ENCODE measurements around the gene EHBP1L1. TPM values are rescaled to one million over a fixed set of nuclear protein-coding genes. Genes with fewer than 3 reads are reported as not detected.

EHBP1L1 gene
- total and polyA plus RNA-seq, 9 donors, result 21.7 to 63.0 (median 40.3) TPM

DNA sequence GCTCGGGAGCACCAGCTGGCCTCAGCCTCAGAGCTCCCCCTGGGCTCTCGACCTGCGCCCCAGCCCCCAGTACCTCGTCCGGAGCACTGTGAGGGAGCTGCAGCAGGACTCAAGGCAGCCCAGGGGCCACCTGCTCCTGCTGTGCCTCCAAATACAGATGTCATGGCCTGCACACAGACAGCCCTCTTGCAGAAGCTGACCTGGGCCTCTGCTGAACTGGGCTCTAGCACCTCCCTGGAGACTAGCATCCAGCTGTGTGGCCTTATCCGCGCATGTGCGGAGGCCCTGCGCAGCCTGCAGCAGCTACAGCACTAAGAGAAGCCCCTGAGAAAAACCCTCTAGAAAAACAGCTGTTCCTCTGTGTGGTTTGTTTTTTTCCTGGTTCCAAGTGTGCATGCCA is 4.4 kb upstream of the EHBP1L1 start:
- Histone ChIP-seq H3K27ac (no peak overlapping the region), H3K27me3 (no peaks in the 10 kb centered on the region), H3K4me1 (ENCODE audit: insufficient read depth) (peaks cover 11% of the 10 kb centered on the region), H3K9me3 (no peaks in the 10 kb centered on the region), H3K4me3 (peak overlapping the region; percentile 83), H3K36me3 (no peaks in the 10 kb centered on the region)
- WGBS, 3 donors, result 64 to 75% (median 70%) methylated on average over 9 of the region's 9 CpGs
- intact Hi-C loops (cut with DNase I), result loop anchor here in 3 of 4 donors (1.0 to 5.0 kb wide), 4 partner anchors 31 to 81 kb away; partner anchors contain the start of gene MAP3K11 (in 1 of the 3)
- TF ChIP-seq, protein P1, sequence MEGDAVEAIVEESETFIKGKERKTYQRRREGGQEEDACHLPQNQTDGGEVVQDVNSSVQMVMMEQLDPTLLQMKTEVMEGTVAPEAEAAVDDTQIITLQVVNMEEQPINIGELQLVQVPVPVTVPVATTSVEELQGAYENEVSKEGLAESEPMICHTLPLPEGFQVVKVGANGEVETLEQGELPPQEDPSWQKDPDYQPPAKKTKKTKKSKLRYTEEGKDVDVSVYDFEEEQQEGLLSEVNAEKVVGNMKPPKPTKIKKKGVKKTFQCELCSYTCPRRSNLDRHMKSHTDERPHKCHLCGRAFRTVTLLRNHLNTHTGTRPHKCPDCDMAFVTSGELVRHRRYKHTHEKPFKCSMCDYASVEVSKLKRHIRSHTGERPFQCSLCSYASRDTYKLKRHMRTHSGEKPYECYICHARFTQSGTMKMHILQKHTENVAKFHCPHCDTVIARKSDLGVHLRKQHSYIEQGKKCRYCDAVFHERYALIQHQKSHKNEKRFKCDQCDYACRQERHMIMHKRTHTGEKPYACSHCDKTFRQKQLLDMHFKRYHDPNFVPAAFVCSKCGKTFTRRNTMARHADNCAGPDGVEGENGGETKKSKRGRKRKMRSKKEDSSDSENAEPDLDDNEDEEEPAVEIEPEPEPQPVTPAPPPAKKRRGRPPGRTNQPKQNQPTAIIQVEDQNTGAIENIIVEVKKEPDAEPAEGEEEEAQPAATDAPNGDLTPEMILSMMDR (IDR thresholded peaks at IDR 0.05), result no peak
- TF ChIP-seq POLR2A (IDR thresholded peaks at IDR 0.05), result no peak
- no peak for TF ChIP-seq EP300 (IDR thresholded peaks at IDR 0.05)
- no peak for DNase-seq

GRCh38 chr11:65571940-65572339 is 3.9 kb upstream of the EHBP1L1 start:
- peak in 1 of 5 donors; percentile 56 for DNase-seq
- Histone ChIP-seq H3K9me3 (no peaks in the 10 kb centered on the region), H3K36me3 (no peaks in the 10 kb centered on the region), H3K27me3 (no peaks in the 10 kb centered on the region), H3K4me3 (peak overlapping the region; percentile 69), H3K27ac (peak overlapping the region; percentile 71 to 83), H3K4me1 (ENCODE audit: insufficient read depth) (peaks cover 14% of the 10 kb centered on the region)
- TF ChIP-seq, protein P1 (IDR thresholded peaks at IDR 0.05), result peak in 1 of 3 donors; percentile 41
- TF ChIP-seq POLR2A (IDR thresholded peaks at IDR 0.05), result no peak
- intact Hi-C loops (cut with DNase I), result loop anchor here in 3 of 4 donors (1.0 to 5.0 kb wide), 5 partner anchors 31 to 80 kb away; partner anchors contain the start of gene MAP3K11 (in 1 of the 3)
- WGBS, 3 donors, result 4 to 8% (median 5%) methylated on average over 11 of the region's 11 CpGs

DNA sequence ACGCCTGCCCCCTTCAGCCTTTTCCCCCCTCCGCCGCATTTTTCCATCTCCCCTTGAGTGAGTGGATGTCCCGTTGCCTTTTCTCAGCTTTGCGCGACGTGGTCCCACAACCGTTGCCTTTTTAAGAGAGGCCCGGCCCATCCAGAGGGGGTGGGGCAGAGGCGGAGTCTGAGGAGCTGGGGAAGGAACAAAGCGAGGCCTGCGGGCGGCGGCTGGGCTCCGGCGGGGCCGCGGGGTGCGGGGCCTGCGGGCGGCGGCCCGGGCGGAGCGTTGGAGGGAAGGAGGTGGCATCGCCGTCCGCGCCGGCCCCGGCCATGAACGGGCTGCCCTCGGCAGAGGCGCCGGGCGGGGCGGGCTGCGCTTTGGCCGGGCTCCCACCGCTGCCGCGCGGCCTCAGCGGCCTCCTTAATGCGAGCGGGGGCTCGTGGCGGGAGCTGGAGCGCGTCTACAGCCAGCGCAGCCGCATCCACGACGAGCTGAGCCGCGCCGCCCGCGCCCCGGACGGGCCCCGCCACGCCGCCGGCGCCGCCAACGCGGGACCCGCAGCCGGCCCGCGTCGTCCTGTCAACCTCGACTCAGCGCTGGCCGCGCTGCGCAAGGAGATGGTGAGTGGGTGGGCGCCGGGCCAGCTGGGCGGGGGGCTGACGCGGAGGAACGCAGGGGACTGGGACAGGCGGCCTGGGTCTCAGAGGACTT is 3.3 kb upstream of the EHBP1L1 start, which contains the start of gene FAM89B:
Gene FAM89B (plus strand): TSS at position 183 of the 696 bp plus-strand sequence. CDS start 132 bp downstream, at position 315.
- TF ChIP-seq, protein P1 (IDR thresholded peaks at IDR 0.05), result no peak
- TF ChIP-seq POLR2A (IDR thresholded peaks at IDR 0.05), result peak; percentile 72
- Histone ChIP-seq H3K4me3 (peak within 1 kb of the TSS; percentile 69), H3K9me3 (no peaks in the 10 kb centered on the region), H3K36me3 (no peaks in the 10 kb centered on the region), H3K27me3 (no peaks in the 10 kb centered on the region), H3K27ac (peak within 1 kb of the TSS; percentile 71 to 83), H3K4me1 (ENCODE audit: insufficient read depth) (peaks cover 18% of the 10 kb centered on the region)
- intact Hi-C loops (cut with DNase I), result loop anchor here in 3 of 4 donors (2.0 to 5.0 kb wide), 4 partner anchors 32 to 80 kb away; partner anchors contain the start of gene MAP3K11 (in 1 of the 3)
- peak; percentile 92 to 94 (median 93) for DNase-seq
- WGBS, 3 donors, result 0 to 1% (median 0%) methylated on average over 40 to 86 of the region's 86 CpGs

- H3K27ac ChIP-seq, result peak overlapping the region; percentile 71 to 83
- H3K4me1 ChIP-seq (ENCODE audit: insufficient read depth), result peaks cover 21% of the 10 kb centered on the region
- H3K9me3 ChIP-seq, result no peaks in the 10 kb centered on the region
- peak; percentile 44 to 73 (median 64) for DNase-seq
- H3K36me3 ChIP-seq, result no peaks in the 10 kb centered on the region
- H3K4me3 ChIP-seq, result peak overlapping the region; percentile 69
- intact Hi-C loops (cut with DNase I), result loop anchor here in 3 of 4 donors (2.0 to 5.0 kb wide), 4 partner anchors 33 to 79 kb away; partner anchors contain the start of gene MAP3K11 (in 1 of the 3)
- 18 to 27% (median 24%) methylated on average over 21 to 22 of the region's 22 CpGs for WGBS, 3 donors
- H3K27me3 ChIP-seq, result no peaks in the 10 kb centered on the region
- TF ChIP-seq, protein P1 (IDR thresholded peaks at IDR 0.05), result no peak
- TF ChIP-seq EP300 (IDR thresholded peaks at IDR 0.05) (no peak), POLR2A (IDR thresholded peaks at IDR 0.05) (no peak)
Measured at GRCh38 chr11:65573391-65574079, 2.3 kb upstream of the EHBP1L1 start.

Data from ovary (tissue), 9 donors.